Activated T-helper 2 cell treated with anti-CD3 and anti-CD28 coated beads, Interferon-gamma antibody, Interleukin-2, Interleukin-4, amounts not matched to agents 10 μg/mL and 5 μg/mL and 100 μg/mL, durations not matched to agents 14 hours and 24 hours and 36 hours (primary cell): ENCODE results near the gene IL23R. TPM values are rescaled to one million over a fixed set of nuclear protein-coding genes. Genes with fewer than 3 reads are reported as not detected.

Source experiments
- DNase-seq: peaks from one replicate; pipeline ENCODE4 v3.0.0; 2021; ENCODE audit warnings: low spot score
- H3K27ac Mint-ChIP-seq: one replicate; pipeline ENCODE4 v1.8.0; 2021; ENCODE audit warnings: mixed read lengths
- H3K27me3 Mint-ChIP-seq: one replicate; pipeline ENCODE4 v1.8.0; 2021; ENCODE audit warnings: low read depth, mixed read lengths
- H3K36me3 Mint-ChIP-seq: one replicate; pipeline ENCODE4 v1.8.0; 2021; ENCODE audit warnings: low read depth, mixed read lengths
- H3K4me1 Mint-ChIP-seq: one replicate; pipeline ENCODE4 v1.8.0; 2021; ENCODE audit warnings: low read depth, mixed read lengths
- H3K4me3 Mint-ChIP-seq: one replicate; pipeline ENCODE4 v1.8.0; 2021; ENCODE audit warnings: low read depth, mild to moderate bottlenecking, moderate library complexity, mixed read lengths
- H3K9me3 Mint-ChIP-seq: one replicate; pipeline ENCODE4 v1.8.0; 2021; ENCODE audit warnings: mixed read lengths
- intact Hi-C: fragments of 100-400 bp; cut with micrococcal nuclease; formaldehyde crosslinking; loops from one replicate; pipeline ENCODE4 v1.15.1; 2023
- total RNA-seq: library from RNA; stranded (reverse); gene quantifications from 2 replicates; pipeline ENCODE4 v1.2.3, GENCODE V29; 2022

IL23R gene
- total RNA-seq, 1 donor from 2014 or later: 0.80 TPM

- Mint-ChIP-seq H3K27me3 (no peaks in the 10 kb centered on the region), H3K4me3 (no peak overlapping the region), H3K27ac (no peak overlapping the region), H3K36me3 (peaks cover 4% of the 10 kb centered on the region), H3K9me3 (peaks cover 6% of the 10 kb centered on the region), H3K4me1 (peaks cover 8% of the 10 kb centered on the region)
- intact Hi-C loops: loop anchor here (5.0 to 10.0 kb wide), 2 partner anchors 36 to 189 kb away; no protein-coding TSS in a partner anchor
- DNase-seq: no peak
Observed at GRCh38 chr1:67236277-67236676, 70.0 kb downstream of the IL23R start.

- peaks cover 18% of the 10 kb centered on the region for H3K9me3 Mint-ChIP-seq
- no peak overlapping the region for H3K4me3 Mint-ChIP-seq
- peaks cover 7% of the 10 kb centered on the region for H3K4me1 Mint-ChIP-seq
- no peaks in the 10 kb centered on the region for H3K27me3 Mint-ChIP-seq
- no peak for DNase-seq
- H3K36me3 Mint-ChIP-seq: peaks cover 4% of the 10 kb centered on the region
- H3K27ac Mint-ChIP-seq: peak overlapping the region; percentile 14
- intact Hi-C loops: loop anchor here (5.0 to 10.0 kb wide), 2 partner anchors 33 to 185 kb away; no protein-coding TSS in a partner anchor
Observed at GRCh38 chr1:67239738-67240137, 73.5 kb downstream of the IL23R start.

GRCh38 chr1:67241200-67241746, 75.0 kb downstream of the IL23R start:
- intact Hi-C loops: no loop called here
- Mint-ChIP-seq H3K36me3 (peaks cover 4% of the 10 kb centered on the region), H3K27me3 (peaks cover 3% of the 10 kb centered on the region), H3K27ac (no peak overlapping the region), H3K4me3 (no peak overlapping the region), H3K4me1 (peaks cover 7% of the 10 kb centered on the region), H3K9me3 (peaks cover 22% of the 10 kb centered on the region)
- no peak for DNase-seq

- H3K27me3 Mint-ChIP-seq: peaks cover 3% of the 10 kb centered on the region
- peaks cover 26% of the 10 kb centered on the region for H3K9me3 Mint-ChIP-seq
- no peak overlapping the region for H3K27ac Mint-ChIP-seq
- H3K4me3 Mint-ChIP-seq: no peak overlapping the region
- H3K4me1 Mint-ChIP-seq: peaks cover 7% of the 10 kb centered on the region
- H3K36me3 Mint-ChIP-seq: peaks cover 4% of the 10 kb centered on the region
- intact Hi-C loops: no loop called here
- DNase-seq: no peak
Observed at GRCh38 chr1:67242016-67242415, 75.8 kb downstream of the IL23R start.

GRCh38 chr1:67250051-67250653, 83.9 kb downstream of the IL23R start:
- Mint-ChIP-seq H3K4me3 (no peak overlapping the region), H3K27me3 (peaks cover 3% of the 10 kb centered on the region), H3K36me3 (peaks cover 23% of the 10 kb centered on the region), H3K9me3 (peaks cover 50% of the 10 kb centered on the region), H3K4me1 (no peaks in the 10 kb centered on the region), H3K27ac (no peak overlapping the region)
- intact Hi-C loops: no loop called here
- DNase-seq: no peak

- Mint-ChIP-seq H3K36me3 (peaks cover 10% of the 10 kb centered on the region), H3K4me3 (no peak overlapping the region), H3K4me1 (no peaks in the 10 kb centered on the region), H3K9me3 (peaks cover 15% of the 10 kb centered on the region), H3K27ac (no peak overlapping the region), H3K27me3 (no peaks in the 10 kb centered on the region)
- intact Hi-C loops: no loop called here
- DNase-seq: no peak
Observed at GRCh38 chr1:67256291-67257172, 90.3 kb downstream of the IL23R start.

- Mint-ChIP-seq H3K9me3 (peaks cover 12% of the 10 kb centered on the region), H3K27ac (no peak overlapping the region), H3K4me1 (peaks cover 5% of the 10 kb centered on the region), H3K27me3 (no peaks in the 10 kb centered on the region), H3K4me3 (no peak overlapping the region), H3K36me3 (peaks cover 10% of the 10 kb centered on the region)
- intact Hi-C loops: no loop called here
- no peak for DNase-seq
Observed at GRCh38 chr1:67257173-67257535, 90.9 kb downstream of the IL23R start.

- Mint-ChIP-seq H3K27ac (no peak overlapping the region), H3K36me3 (no peaks in the 10 kb centered on the region), H3K4me3 (no peak overlapping the region), H3K4me1 (peaks cover 15% of the 10 kb centered on the region), H3K9me3 (no peaks in the 10 kb centered on the region), H3K27me3 (no peaks in the 10 kb centered on the region)
- intact Hi-C loops: no loop called here
- DNase-seq: no peak
Observed at GRCh38 chr1:67261680-67262079, 95.4 kb downstream of the IL23R start.

- intact Hi-C loops: no loop called here
- Mint-ChIP-seq H3K36me3 (no peaks in the 10 kb centered on the region), H3K9me3 (no peaks in the 10 kb centered on the region), H3K4me3 (no peak overlapping the region), H3K27ac (no peak overlapping the region), H3K27me3 (no peaks in the 10 kb centered on the region), H3K4me1 (peaks cover 18% of the 10 kb centered on the region)
- no peak for DNase-seq
Observed at GRCh38 chr1:67262735-67263134, 96.5 kb downstream of the IL23R start.

GRCh38 chr1:67264152-67264551, 97.9 kb downstream of the IL23R start:
- intact Hi-C loops: no loop called here
- no peak for DNase-seq
- H3K27ac Mint-ChIP-seq: no peak overlapping the region
- H3K36me3 Mint-ChIP-seq: no peaks in the 10 kb centered on the region
- H3K4me1 Mint-ChIP-seq: peaks cover 21% of the 10 kb centered on the region
- no peaks in the 10 kb centered on the region for H3K9me3 Mint-ChIP-seq
- H3K27me3 Mint-ChIP-seq: no peaks in the 10 kb centered on the region
- H3K4me3 Mint-ChIP-seq: no peak overlapping the region

- Mint-ChIP-seq H3K36me3 (no peaks in the 10 kb centered on the region), H3K27ac (no peak overlapping the region), H3K27me3 (no peaks in the 10 kb centered on the region), H3K9me3 (no peaks in the 10 kb centered on the region), H3K4me3 (no peak overlapping the region), H3K4me1 (peaks cover 21% of the 10 kb centered on the region)
- intact Hi-C loops: no loop called here
- DNase-seq: no peak
Observed at GRCh38 chr1:67264899-67265298, 98.6 kb downstream of the IL23R start.

- no peaks in the 10 kb centered on the region for H3K27me3 Mint-ChIP-seq
- intact Hi-C loops: no loop called here
- peaks cover 29% of the 10 kb centered on the region for H3K9me3 Mint-ChIP-seq
Observed at GRCh38 chr1:67269061-67269460, 102.8 kb downstream of the IL23R start.

GRCh38 chr1:67270541-67270940, 104.3 kb downstream of the IL23R start:
- Mint-ChIP-seq H3K4me1 (peaks cover 32% of the 10 kb centered on the region), H3K36me3 (peaks cover 28% of the 10 kb centered on the region), H3K27ac (no peak overlapping the region), H3K9me3 (peaks cover 35% of the 10 kb centered on the region), H3K27me3 (no peaks in the 10 kb centered on the region), H3K4me3 (no peak overlapping the region)
- DNase-seq: no peak
- intact Hi-C loops: loop anchor here (5.0 kb wide), 1 partner anchor 33 kb away; no protein-coding TSS in a partner anchor

More at GRCh38 chr1:67269061-67269460, 102.8 kb downstream of the IL23R start:
- no peak overlapping the region for H3K4me3 Mint-ChIP-seq
- peaks cover 28% of the 10 kb centered on the region for H3K36me3 Mint-ChIP-seq
- H3K27ac Mint-ChIP-seq: no peak overlapping the region
- DNase-seq: no peak
- H3K4me1 Mint-ChIP-seq: peaks cover 24% of the 10 kb centered on the region
